ENCODE measurements around the gene TGFBI. TPM values are rescaled to one million over a fixed set of nuclear protein-coding genes. Genes with fewer than 3 reads are reported as not detected.

Gene TGFBI
- polyA plus RNA-seq (2013), result 3,939 and 3,953 TPM in 2 replicates

GRCh38 chr5:136028782-136029742 lies at the start of gene TGFBI:
TSS of gene TGFBI (plus strand) at chr5:136028988. CDS start at chr5:136029056, 68 bp downstream.
- Histone ChIP-seq H3K14ac (ENCODE audit: low read length) (peak within 1 kb of the TSS; percentile 89), H2BK120ac (ENCODE audit: insufficient read depth, low read length, poor library complexity) (peak within 1 kb of the TSS; percentile 92), H3K4ac (ENCODE audit: low read depth, low read length) (peak within 1 kb of the TSS; percentile 82), H3K4me2 (ENCODE audit: low read length) (peak within 1 kb of the TSS; percentile 66), H3K27ac (ENCODE audit: low read depth, low read length) (peak within 1 kb of the TSS; percentile 69), H2AFZ (ENCODE audit: insufficient read depth, low read length, poor library complexity) (peak within 1 kb of the TSS; percentile 57), H2AK5ac (ENCODE audit: low read length) (peak within 1 kb of the TSS; percentile 65), H3K4me1 (ENCODE audit: control insufficient read depth in 1 of 2, insufficient read depth in 2 of 2, low read length in 2 of 2) (peaks cover 17 to 28% of the 10 kb centered on the region in 2 experiments), H3K79me1 (ENCODE audit: low read length) (peaks cover 21% of the 10 kb centered on the region), H3K18ac (ENCODE audit: low read length) (peak within 1 kb of the TSS; percentile 89), H3K9ac (ENCODE audit: low read length) (peak within 1 kb of the TSS; percentile 97), H4K8ac (ENCODE audit: low read depth, low read length) (peak within 1 kb of the TSS; percentile 83), H2BK12ac (ENCODE audit: low read length) (peak within 1 kb of the TSS; percentile 95), H4K12ac (ENCODE audit: low read depth, low read length) (peak within 1 kb of the TSS; percentile 34), H3K27me3 (ENCODE audit: insufficient read depth, low read length) (peaks cover 2% of the 10 kb centered on the region), H4K91ac (ENCODE audit: low read depth, low read length) (peak within 1 kb of the TSS; percentile 88), H3K23ac (ENCODE audit: low read length) (no peak within 1 kb of the TSS), H3K4me3 (ENCODE audit: low read depth, low read length) (peak within 1 kb of the TSS; percentile 96), H2BK5ac (ENCODE audit: low read depth, low read length, poor library complexity) (peak within 1 kb of the TSS; percentile 75), H3K36me3 (ENCODE audit: control insufficient read depth in 1 of 2, insufficient read depth in 2 of 2, low read length in 2 of 2) (peaks cover 25 to 42% of the 10 kb centered on the region in 2 experiments), H3K79me2 (ENCODE audit: control insufficient read depth, insufficient read depth, low read length, poor library complexity) (peaks cover 25% of the 10 kb centered on the region), H3K9me3 (ENCODE audit: insufficient read depth, low read depth, low read length) (no peaks in the 10 kb centered on the region)
- WGBS (ENCODE audit: extremely low coverage, insufficient coverage, insufficient read length), result no CpG with 5 or more reads among the region's 68 CpGs
- peak; percentile 9 to 49 for DNase-seq

GRCh38 chr5:135978993-135979392 lies 49.8 kb upstream of the TGFBI start:
- no peaks in the 10 kb centered on the region for H3K79me2 ChIP-seq (ENCODE audit: control insufficient read depth, insufficient read depth, low read length, poor library complexity)
- no peak overlapping the region for H2BK5ac ChIP-seq (ENCODE audit: low read depth, low read length, poor library complexity)
- no peak overlapping the region for H3K27ac ChIP-seq (ENCODE audit: low read depth, low read length)
- no peak overlapping the region for H3K4ac ChIP-seq (ENCODE audit: low read depth, low read length)
- no CpG with 5 or more reads among the region's 2 CpGs for WGBS (ENCODE audit: extremely low coverage, insufficient coverage, insufficient read length)
- no peak overlapping the region for H4K91ac ChIP-seq (ENCODE audit: low read depth, low read length)
- H3K4me3 ChIP-seq (ENCODE audit: low read depth, low read length), result no peak overlapping the region
- no peak overlapping the region for H2BK12ac ChIP-seq (ENCODE audit: low read length)
- H3K9ac ChIP-seq (ENCODE audit: low read length), result no peak overlapping the region
- no peak overlapping the region for H3K14ac ChIP-seq (ENCODE audit: low read length)
- H4K12ac ChIP-seq (ENCODE audit: low read depth, low read length), result no peak overlapping the region
- H3K36me3 ChIP-seq (ENCODE audit: control insufficient read depth in 1 of 2, insufficient read depth in 2 of 2, low read length in 2 of 2), result no peaks in the 10 kb centered on the region
- no peaks in the 10 kb centered on the region for H3K4me1 ChIP-seq (ENCODE audit: control insufficient read depth in 1 of 2, insufficient read depth in 2 of 2, low read length in 2 of 2)
- no peaks in the 10 kb centered on the region for H3K9me3 ChIP-seq (ENCODE audit: insufficient read depth, low read depth, low read length)
- no peak overlapping the region for H3K18ac ChIP-seq (ENCODE audit: low read length)
- no peak overlapping the region for H2AK5ac ChIP-seq (ENCODE audit: low read length)
- H3K23ac ChIP-seq (ENCODE audit: low read length), result no peak overlapping the region
- DNase-seq, result no peak
- no peak overlapping the region for H4K8ac ChIP-seq (ENCODE audit: low read depth, low read length)
- no peak overlapping the region for H2BK120ac ChIP-seq (ENCODE audit: insufficient read depth, low read length, poor library complexity)
- no peak overlapping the region for H3K4me2 ChIP-seq (ENCODE audit: low read length)
- no peaks in the 10 kb centered on the region for H3K27me3 ChIP-seq (ENCODE audit: insufficient read depth, low read length)
- no peaks in the 10 kb centered on the region for H3K79me1 ChIP-seq (ENCODE audit: low read length)
- H2AFZ ChIP-seq (ENCODE audit: insufficient read depth, low read length, poor library complexity), result no peak overlapping the region

DNA sequence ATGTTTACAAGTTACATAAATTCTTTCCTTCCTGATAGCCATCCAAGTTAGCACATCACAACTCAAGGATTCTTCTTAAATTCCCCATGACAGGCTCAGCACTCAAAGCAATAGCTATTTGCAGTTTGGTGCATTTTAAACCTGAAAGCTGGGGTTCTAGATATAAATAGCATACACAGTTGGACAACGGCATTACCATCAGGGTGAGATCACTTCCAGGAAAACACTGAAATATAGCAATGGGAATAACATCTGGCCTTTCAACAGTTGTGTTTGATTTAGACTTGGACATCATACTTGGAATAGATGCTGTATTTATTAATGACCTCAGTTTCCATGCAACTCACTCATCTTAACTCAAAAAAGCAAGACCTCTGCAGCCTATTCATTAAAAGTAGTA lies 49.3 kb upstream of the TGFBI start:
- Histone ChIP-seq H3K4me1 (ENCODE audit: control insufficient read depth in 1 of 2, insufficient read depth in 2 of 2, low read length in 2 of 2) (no peaks in the 10 kb centered on the region), H3K79me1 (ENCODE audit: low read length) (no peaks in the 10 kb centered on the region), H3K4me3 (ENCODE audit: low read depth, low read length) (no peak overlapping the region), H3K23ac (ENCODE audit: low read length) (no peak overlapping the region), H3K79me2 (ENCODE audit: control insufficient read depth, insufficient read depth, low read length, poor library complexity) (no peaks in the 10 kb centered on the region), H4K91ac (ENCODE audit: low read depth, low read length) (no peak overlapping the region), H3K14ac (ENCODE audit: low read length) (no peak overlapping the region), H3K4me2 (ENCODE audit: low read length) (no peak overlapping the region), H2BK5ac (ENCODE audit: low read depth, low read length, poor library complexity) (no peak overlapping the region), H2BK12ac (ENCODE audit: low read length) (no peak overlapping the region), H3K27ac (ENCODE audit: low read depth, low read length) (no peak overlapping the region), H3K18ac (ENCODE audit: low read length) (no peak overlapping the region), H2AK5ac (ENCODE audit: low read length) (no peak overlapping the region), H2AFZ (ENCODE audit: insufficient read depth, low read length, poor library complexity) (no peak overlapping the region), H4K8ac (ENCODE audit: low read depth, low read length) (no peak overlapping the region), H4K12ac (ENCODE audit: low read depth, low read length) (no peak overlapping the region), H3K36me3 (ENCODE audit: control insufficient read depth in 1 of 2, insufficient read depth in 2 of 2, low read length in 2 of 2) (no peaks in the 10 kb centered on the region), H2BK120ac (ENCODE audit: insufficient read depth, low read length, poor library complexity) (no peak overlapping the region), H3K9ac (ENCODE audit: low read length) (no peak overlapping the region), H3K27me3 (ENCODE audit: insufficient read depth, low read length) (no peaks in the 10 kb centered on the region), H3K9me3 (ENCODE audit: insufficient read depth, low read depth, low read length) (no peaks in the 10 kb centered on the region), H3K4ac (ENCODE audit: low read depth, low read length) (no peak overlapping the region)
- no CpG with 5 or more reads among the region's 1 CpG for WGBS (ENCODE audit: extremely low coverage, insufficient coverage, insufficient read length)
- peak in 1 of 2 donors; percentile 27 for DNase-seq

GRCh38 chr5:135980620-135981019 lies 48.2 kb upstream of the TGFBI start:
- Histone ChIP-seq H2BK5ac (ENCODE audit: low read depth, low read length, poor library complexity) (no peak overlapping the region), H4K12ac (ENCODE audit: low read depth, low read length) (no peak overlapping the region), H3K23ac (ENCODE audit: low read length) (no peak overlapping the region), H3K4me2 (ENCODE audit: low read length) (no peak overlapping the region), H2AK5ac (ENCODE audit: low read length) (no peak overlapping the region), H3K14ac (ENCODE audit: low read length) (no peak overlapping the region), H2AFZ (ENCODE audit: insufficient read depth, low read length, poor library complexity) (no peak overlapping the region), H3K4ac (ENCODE audit: low read depth, low read length) (no peak overlapping the region), H3K9me3 (ENCODE audit: insufficient read depth, low read depth, low read length) (no peaks in the 10 kb centered on the region), H3K79me2 (ENCODE audit: control insufficient read depth, insufficient read depth, low read length, poor library complexity) (no peaks in the 10 kb centered on the region), H3K4me3 (ENCODE audit: low read depth, low read length) (no peak overlapping the region), H3K18ac (ENCODE audit: low read length) (no peak overlapping the region), H3K36me3 (ENCODE audit: control insufficient read depth in 1 of 2, insufficient read depth in 2 of 2, low read length in 2 of 2) (no peaks in the 10 kb centered on the region), H3K27ac (ENCODE audit: low read depth, low read length) (no peak overlapping the region), H3K27me3 (ENCODE audit: insufficient read depth, low read length) (no peaks in the 10 kb centered on the region), H3K9ac (ENCODE audit: low read length) (no peak overlapping the region), H2BK120ac (ENCODE audit: insufficient read depth, low read length, poor library complexity) (no peak overlapping the region), H2BK12ac (ENCODE audit: low read length) (no peak overlapping the region), H4K8ac (ENCODE audit: low read depth, low read length) (no peak overlapping the region), H4K91ac (ENCODE audit: low read depth, low read length) (no peak overlapping the region), H3K4me1 (ENCODE audit: control insufficient read depth in 1 of 2, insufficient read depth in 2 of 2, low read length in 2 of 2) (no peaks in the 10 kb centered on the region), H3K79me1 (ENCODE audit: low read length) (no peaks in the 10 kb centered on the region)
- DNase-seq, result no peak
- WGBS (ENCODE audit: extremely low coverage, insufficient coverage, insufficient read length), result no CpG with 5 or more reads among the region's 1 CpG
